BE2C (cell line): ENCODE data around the gene TBXAS1.

Source experiments
- DNase-seq: peaks from one replicate; pipeline ENCODE4 v3.0.0-alpha.2; 2020
- H3K27me3 ChIP-seq: fragments of 250-450 bp; sonication (Bioruptor Pico); 2 replicates; pipeline ENCODE4 v1.5.1; 2020; ENCODE audit warnings: mild to moderate bottlenecking
- H3K36me3 ChIP-seq: fragments of 250-450 bp; sonication (Bioruptor Pico); 2 replicates; pipeline ENCODE4 v1.5.1; 2020; ENCODE audit warnings: mild to moderate bottlenecking
- H3K4me1 ChIP-seq: fragments of 250-450 bp; sonication (Bioruptor Pico); 2 replicates; pipeline ENCODE4 v1.5.1; 2020
- H3K4me3 ChIP-seq: 2 replicates; pipeline ENCODE4 v1.5.1; 2011; ENCODE audit warnings: low read depth, low read length
- H3K9me3 ChIP-seq: fragments of 250-450 bp; sonication (Bioruptor Pico); 2 replicates; pipeline ENCODE4 v1.5.1; 2020
- CTCF ChIP-seq: IDR thresholded peaks from 2 replicates; pipeline ENCODE4 v1.5.1; 2012; ENCODE audit warnings: mild to moderate bottlenecking, low read depth, low read length

The TBXAS1 gene

GRCh38 chr7:139873593-139874301 lies 44.7 kb downstream of the TBXAS1 start:
- Histone ChIP-seq H3K4me3 (no peak overlapping the region), H3K36me3 (no peaks in the 10 kb centered on the region), H3K9me3 (no peaks in the 10 kb centered on the region), H3K27me3 (no peaks in the 10 kb centered on the region), H3K4me1 (no peaks in the 10 kb centered on the region)
- TF ChIP-seq CTCF: no peak
- DNase-seq: no peak

- no peaks in the 10 kb centered on the region for H3K9me3 ChIP-seq
- no peak for TF ChIP-seq CTCF
These were observed 45.2 kb downstream of the TBXAS1 start for GRCh38 chr7:139874302-139874629.

GRCh38 chr7:139875821-139876241 lies 46.8 kb downstream of the TBXAS1 start:
- Histone ChIP-seq H3K4me1 (no peaks in the 10 kb centered on the region), H3K27me3 (no peaks in the 10 kb centered on the region), H3K4me3 (no peak overlapping the region), H3K36me3 (no peaks in the 10 kb centered on the region), H3K9me3 (no peaks in the 10 kb centered on the region)
- TF ChIP-seq CTCF: no peak
- DNase-seq: no peak

More at GRCh38 chr7:139874302-139874629, 45.2 kb downstream of the TBXAS1 start:
- Histone ChIP-seq H3K36me3 (no peaks in the 10 kb centered on the region), H3K4me3 (no peak overlapping the region), H3K4me1 (no peaks in the 10 kb centered on the region), H3K27me3 (no peaks in the 10 kb centered on the region)
- no peak for DNase-seq

- no peak for DNase-seq
- no peaks in the 10 kb centered on the region for H3K27me3 ChIP-seq
- H3K9me3 ChIP-seq: no peaks in the 10 kb centered on the region
- no peak overlapping the region for H3K4me3 ChIP-seq
- no peaks in the 10 kb centered on the region for H3K36me3 ChIP-seq
- H3K4me1 ChIP-seq: no peaks in the 10 kb centered on the region
- TF ChIP-seq CTCF: no peak
These were observed 47.7 kb downstream of the TBXAS1 start for GRCh38 chr7:139876622-139877283.

- TF ChIP-seq CTCF: no peak
- Histone ChIP-seq H3K4me1 (no peaks in the 10 kb centered on the region), H3K4me3 (no peak overlapping the region), H3K27me3 (peaks cover 6% of the 10 kb centered on the region), H3K36me3 (no peaks in the 10 kb centered on the region), H3K9me3 (no peaks in the 10 kb centered on the region)
- no peak for DNase-seq
These were observed 54.8 kb downstream of the TBXAS1 start for GRCh38 chr7:139883814-139884213.

- Histone ChIP-seq H3K36me3 (no peaks in the 10 kb centered on the region), H3K4me1 (no peaks in the 10 kb centered on the region), H3K9me3 (no peaks in the 10 kb centered on the region), H3K4me3 (no peak overlapping the region), H3K27me3 (peaks cover 6% of the 10 kb centered on the region)
- no peak for TF ChIP-seq CTCF
- DNase-seq: no peak
These were observed 55.4 kb downstream of the TBXAS1 start for GRCh38 chr7:139884441-139884840.
